NCI-H2196 (cell line): ENCODE data around the gene PGA5.

Experiments
- DNase-seq: peaks from one replicate; lab custom pipeline; 2025; ENCODE audit not compliant: unreplicated experiment; lab: John Stamatoyannopoulos, UW

The PGA5 gene

GRCh38 chr11:61293867-61294716, 53.1 kb downstream of the PGA5 start:
- no peak for DNase-seq

GRCh38 chr11:61294717-61295595, 54.0 kb downstream of the PGA5 start, which contains the start of gene VWCE:
Gene VWCE (minus strand): TSS chr11:61295316. CDS start chr11:61295037, 279 bp downstream.
- DNase-seq: peak; percentile 55

GRCh38 chr11:61295596-61295926, 54.6 kb downstream of the PGA5 start:
- DNase-seq: no peak

GRCh38 chr11:61297341-61297740, 56.4 kb downstream of the PGA5 start:
- DNase-seq: no peak

GRCh38 chr11:61297746-61298145, 56.8 kb downstream of the PGA5 start:
- peak; percentile 41 for DNase-seq

GRCh38 chr11:61298663-61299244, 57.8 kb downstream of the PGA5 start:
- DNase-seq: no peak
